Effector memory CD8-positive, alpha-beta T cell (primary cell): ENCODE data around the gene SPATA25.

Experiments used
- ATAC-seq: fragments of 150-1000 bp; cut with Tn5 transposase; replicated peaks from 2 replicates; pipeline ENCODE4 v1.10.0; 2021; ENCODE audit warnings: mild to moderate bottlenecking, moderate library complexity
- DNase-seq, 3 experiments: peaks; one replicate each; pipeline ENCODE4 v3.0.0; 2021
- H3K27ac Mint-ChIP-seq, 2 donors: one replicate each; pipeline ENCODE4 v1.8.0; 2022; ENCODE audit warnings: mild to moderate bottlenecking in 2 of 2, mixed read lengths in 2 of 2, moderate library complexity in 2 of 2
- H3K27me3 Mint-ChIP-seq, 2 donors: one replicate each; pipeline ENCODE4 v1.8.0; 2022; ENCODE audit warnings: mixed read lengths in 2 of 2
- H3K36me3 Mint-ChIP-seq: one replicate; pipeline ENCODE4 v1.8.0; 2022; ENCODE audit warnings: mild to moderate bottlenecking, moderate library complexity, mixed read lengths; ENCODE audit not compliant: insufficient read depth
- H3K4me1 Mint-ChIP-seq, 2 donors: one replicate each; pipeline ENCODE4 v1.8.0; 2022; ENCODE audit warnings: low read depth in 2 of 2, mixed read lengths in 2 of 2
- H3K4me3 Mint-ChIP-seq, 2 donors: one replicate each; pipeline ENCODE4 v1.8.0; 2022; ENCODE audit warnings: mild to moderate bottlenecking in 2 of 2, mixed read lengths in 2 of 2, moderate library complexity in 2 of 2
- H3K9me3 Mint-ChIP-seq, 2 donors: one replicate each; pipeline ENCODE4 v1.8.0; 2022; ENCODE audit warnings: mixed read lengths in 2 of 2

The SPATA25 gene

DNA sequence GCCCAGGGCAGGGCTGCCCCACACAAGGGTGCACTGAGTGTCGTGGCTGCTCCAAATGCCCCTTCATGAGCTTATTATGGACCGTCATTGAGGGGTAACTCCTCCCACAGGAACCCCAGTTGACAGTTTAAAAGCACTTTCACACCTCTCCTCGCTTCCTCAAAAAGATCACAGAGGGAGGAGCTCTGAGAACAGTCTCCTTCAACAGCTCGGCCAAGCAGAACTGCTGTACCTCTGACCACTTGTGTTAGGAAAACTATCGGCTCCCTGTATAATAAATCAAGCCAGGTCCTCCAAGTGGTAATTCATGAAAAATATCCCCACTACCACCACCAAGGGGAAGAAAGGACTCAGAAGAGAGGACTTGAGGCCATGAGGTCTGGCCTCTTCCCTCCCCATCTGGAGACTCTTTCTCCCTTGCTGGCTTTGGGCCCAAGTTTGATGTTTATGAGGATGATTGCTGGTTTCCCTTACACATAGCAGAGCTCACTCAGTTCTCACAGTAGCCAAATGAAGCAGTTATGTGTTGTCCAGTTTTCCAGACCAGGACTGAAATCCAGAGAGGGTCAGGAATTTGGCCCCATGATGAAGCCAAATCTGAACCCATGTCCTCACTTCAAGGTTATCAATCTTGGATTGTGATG lies 45.1 kb downstream of the SPATA25 start:
- Mint-ChIP-seq H3K9me3 (no peaks in the 10 kb centered on the region), H3K4me1 (peaks cover 6 to 10% of the 10 kb centered on the region in 2 donors), H3K27ac (peak overlapping the region; percentile 15 to 56), H3K27me3 (no peaks in the 10 kb centered on the region), H3K36me3 (peaks cover 24% of the 10 kb centered on the region), H3K4me3 (no peak overlapping the region)
- ATAC-seq (no peak), DNase-seq (no peak)

DNA sequence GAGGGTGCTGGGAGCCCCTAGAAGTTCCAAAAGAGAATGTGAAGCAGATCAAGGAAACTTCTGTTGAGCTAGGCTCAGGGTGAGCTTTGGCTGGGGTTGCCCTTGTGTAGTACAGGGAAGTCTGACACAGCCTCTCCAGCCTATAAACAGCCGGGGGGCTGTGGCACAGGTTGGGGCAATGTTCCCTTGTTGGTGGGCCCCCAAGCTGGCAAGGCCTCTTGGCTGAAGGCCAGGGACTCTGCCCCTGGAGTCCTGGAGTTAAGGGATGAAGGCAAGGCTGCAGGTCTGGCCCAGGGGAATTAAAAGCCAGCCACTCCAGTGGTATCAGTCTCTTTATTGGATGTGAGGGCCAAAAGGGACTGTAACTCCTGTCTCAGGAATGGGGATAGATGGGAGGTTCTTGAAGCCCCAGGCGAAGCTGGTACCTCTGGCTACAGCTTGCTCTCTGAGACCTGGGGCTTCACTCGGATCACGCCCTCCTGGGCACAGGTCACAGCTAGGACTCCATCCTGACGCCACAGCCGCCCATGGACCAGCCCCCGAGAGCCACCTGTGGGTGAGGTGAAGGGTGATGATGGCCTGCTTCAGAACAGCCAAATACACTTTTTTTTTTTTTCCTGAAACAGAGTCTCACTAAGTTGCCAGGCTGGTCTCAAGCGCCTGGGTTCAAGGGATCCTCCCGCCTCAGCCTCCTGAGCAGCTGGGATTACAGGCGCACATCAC lies 45.9 kb downstream of the SPATA25 start:
- Mint-ChIP-seq H3K4me1 (peaks cover 6 to 10% of the 10 kb centered on the region in 2 donors), H3K36me3 (peaks cover 21% of the 10 kb centered on the region), H3K27me3 (no peaks in the 10 kb centered on the region)

DNA sequence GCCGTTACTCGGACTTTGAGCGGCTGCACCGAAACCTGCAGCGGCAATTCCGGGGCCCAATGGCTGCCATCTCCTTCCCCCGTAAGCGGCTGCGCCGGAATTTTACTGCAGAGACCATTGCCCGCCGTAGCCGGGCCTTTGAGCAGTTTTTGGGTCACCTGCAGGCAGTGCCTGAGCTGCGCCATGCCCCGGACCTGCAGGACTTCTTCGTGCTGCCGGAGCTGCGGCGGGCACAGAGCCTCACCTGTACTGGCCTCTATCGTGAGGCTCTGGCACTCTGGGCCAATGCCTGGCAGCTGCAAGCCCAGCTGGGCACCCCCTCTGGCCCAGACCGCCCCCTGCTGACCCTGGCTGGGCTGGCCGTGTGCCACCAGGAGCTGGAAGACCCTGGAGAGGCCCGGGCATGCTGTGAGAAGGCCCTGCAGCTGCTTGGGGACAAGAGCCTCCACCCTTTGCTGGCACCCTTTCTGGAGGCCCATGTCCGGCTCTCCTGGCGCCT lies 46.7 kb downstream of the SPATA25 start:
- peaks cover 18% of the 10 kb centered on the region for H3K36me3 Mint-ChIP-seq
- no peaks in the 10 kb centered on the region for H3K27me3 Mint-ChIP-seq
- H3K4me1 Mint-ChIP-seq: peaks cover 6 to 10% of the 10 kb centered on the region in 2 donors
- H3K27ac Mint-ChIP-seq: no peak overlapping the region
- H3K4me3 Mint-ChIP-seq: no peak overlapping the region
- ATAC-seq: no peak
- DNase-seq: no peak
- no peaks in the 10 kb centered on the region for H3K9me3 Mint-ChIP-seq

More for the DNA sequence above, 45.9 kb downstream of the SPATA25 start:
- DNase-seq (no peak), ATAC-seq (no peak)
- H3K4me3 Mint-ChIP-seq: no peak overlapping the region
- peak overlapping the region in 1 of 2 donors; percentile 56 for H3K27ac Mint-ChIP-seq
- no peaks in the 10 kb centered on the region for H3K9me3 Mint-ChIP-seq

DNA sequence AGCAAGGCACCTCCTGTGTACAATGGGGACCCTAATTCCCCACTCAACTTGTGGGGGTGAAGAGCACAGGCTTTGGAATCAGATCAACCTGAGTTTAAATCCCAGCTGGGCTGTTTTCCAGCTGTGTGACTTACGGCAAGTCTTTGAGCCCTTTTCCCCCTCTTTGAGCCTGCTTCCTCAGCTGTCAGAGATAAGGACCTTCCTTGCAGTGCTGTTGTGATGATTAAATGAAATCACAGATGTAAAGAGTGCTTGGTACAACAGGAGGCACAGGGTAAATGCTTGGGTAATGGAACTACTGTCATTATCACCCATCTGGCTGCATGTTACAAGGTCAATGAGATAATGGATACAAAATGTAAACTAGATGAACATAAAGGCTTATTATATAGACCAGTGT lies 50.6 kb downstream of the SPATA25 start:
- Mint-ChIP-seq H3K27me3 (no peaks in the 10 kb centered on the region), H3K9me3 (no peaks in the 10 kb centered on the region), H3K27ac (peak overlapping the region in 1 of 2 donors; percentile 68), H3K36me3 (no peaks in the 10 kb centered on the region), H3K4me1 (peaks cover 9 to 11% of the 10 kb centered on the region in 2 donors), H3K4me3 (no peak overlapping the region)
- ATAC-seq: no peak
- DNase-seq: no peak
